Thoracic aorta (tissue), 2 donors: Measurements from ENCODE around the gene RXFP1. TPM values are rescaled to one million over a fixed set of nuclear protein-coding genes. Genes with fewer than 3 reads are reported as not detected.

Source experiments
- ATAC-seq: fragments of 150-250 bp; one replicate; pipeline ENCODE4 v1.8.0; 2017; ENCODE audit warnings: low read depth; ENCODE audit not compliant: insufficient number of reproducible peaks, low FRiP score
- DNase-seq: peaks from one replicate; pipeline ENCODE4 v3.0.0-alpha.2; 2020; ENCODE audit warnings: low spot score
- H3K27ac ChIP-seq, 2 donors: fragments of 200-600 bp; sonication (generic); 1 replicate in 1 of 2; 2 replicates in 1 of 2; pipeline ENCODE4 v1.5.1; 2016; ENCODE audit warnings: mild to moderate bottlenecking in 2 of 2, moderate library complexity in 2 of 2
- H3K27me3 ChIP-seq: fragments of 200-600 bp; sonication (generic); replicated peaks from 2 replicates; pipeline ENCODE4 v1.6.0; 2016; ENCODE audit warnings: mild to moderate bottlenecking; ENCODE audit not compliant: insufficient read depth
- H3K36me3 ChIP-seq: fragments of 200-600 bp; sonication (generic); one replicate; pipeline ENCODE4 v1.5.1; 2016
- H3K4me1 ChIP-seq, 2 donors: fragments of 200-600 bp; sonication (generic); 1 replicate in 1 of 2; 2 replicates in 1 of 2; pipeline versions ENCODE4 v1.5.1 to v1.6.0; 2016; ENCODE audit warnings: low read depth in 2 of 2, mild to moderate bottlenecking in 1 of 2; ENCODE audit not compliant: control insufficient read depth in 1 of 2
- H3K4me3 ChIP-seq: fragments of 200-600 bp; sonication (generic); 2 replicates; pipeline ENCODE4 v1.5.1; 2016; ENCODE audit warnings: mild to moderate bottlenecking
- H3K9me3 ChIP-seq: fragments of 200-600 bp; sonication (generic); 2 replicates; pipeline ENCODE4 v1.5.1; 2016
- CTCF ChIP-seq: fragments of 200-600 bp; sonication (generic); IDR thresholded peaks from one replicate; pipeline ENCODE4 v1.5.1; 2019; ENCODE audit warnings: antibody characterized with exemption
- total RNA-seq, 2 donors: library from RNA; depleted of rRNA; stranded (reverse); fragments of >200 nt; gene quantifications; one replicate each; pipeline versions ENCODE4 v1.1.0 to v1.2.3, GENCODE V29; 2016

Gene RXFP1
- total RNA-seq, 2 donors from 2014 or later, result 0.35 to 9.6 TPM

- H3K27ac ChIP-seq, result no peak overlapping the region
- DNase-seq, result no peak
- no peak for ATAC-seq
- no peak for TF ChIP-seq CTCF
- no peaks in the 10 kb centered on the region for H3K36me3 ChIP-seq
- no peaks in the 10 kb centered on the region for H3K4me1 ChIP-seq
- H3K27me3 ChIP-seq, result no peaks in the 10 kb centered on the region
- H3K4me3 ChIP-seq, result no peak overlapping the region
- H3K9me3 ChIP-seq, result no peaks in the 10 kb centered on the region
Measured at GRCh38 chr4:158580064-158580463, 58.4 kb downstream of the RXFP1 start.

GRCh38 chr4:158581161-158581560 lies 59.5 kb downstream of the RXFP1 start:
- no peaks in the 10 kb centered on the region for H3K4me1 ChIP-seq
- no peak for TF ChIP-seq CTCF
- H3K27ac ChIP-seq, result no peak overlapping the region
- no peak overlapping the region for H3K4me3 ChIP-seq
- DNase-seq (no peak), ATAC-seq (no peak)
- no peaks in the 10 kb centered on the region for H3K27me3 ChIP-seq
- no peaks in the 10 kb centered on the region for H3K36me3 ChIP-seq
- H3K9me3 ChIP-seq, result no peaks in the 10 kb centered on the region

- Histone ChIP-seq H3K4me3 (no peak overlapping the region), H3K36me3 (no peaks in the 10 kb centered on the region), H3K27me3 (no peaks in the 10 kb centered on the region), H3K27ac (no peak overlapping the region), H3K9me3 (no peaks in the 10 kb centered on the region), H3K4me1 (no peaks in the 10 kb centered on the region)
- DNase-seq, result no peak
- TF ChIP-seq CTCF, result no peak
- no peak for ATAC-seq
Measured at GRCh38 chr4:158586881-158587280, 65.2 kb downstream of the RXFP1 start.

- Histone ChIP-seq H3K9me3 (no peaks in the 10 kb centered on the region), H3K36me3 (no peaks in the 10 kb centered on the region), H3K27ac (no peak overlapping the region), H3K4me3 (no peak overlapping the region), H3K27me3 (no peaks in the 10 kb centered on the region), H3K4me1 (no peaks in the 10 kb centered on the region)
- DNase-seq, result no peak
- no peak for TF ChIP-seq CTCF
- ATAC-seq, result no peak
Measured at GRCh38 chr4:158588285-158588684, 66.6 kb downstream of the RXFP1 start.

GRCh38 chr4:158588777-158589176 lies 67.1 kb downstream of the RXFP1 start:
- H3K4me3 ChIP-seq, result no peak overlapping the region
- no peaks in the 10 kb centered on the region for H3K9me3 ChIP-seq
- ATAC-seq, result no peak
- no peak for DNase-seq
- no peaks in the 10 kb centered on the region for H3K36me3 ChIP-seq
- H3K27ac ChIP-seq, result no peak overlapping the region
- H3K27me3 ChIP-seq, result no peaks in the 10 kb centered on the region
- no peak for TF ChIP-seq CTCF
- no peaks in the 10 kb centered on the region for H3K4me1 ChIP-seq
